Keratinocyte (primary cell): ENCODE measurements around the gene CCL15. TPM values are rescaled to one million over a fixed set of nuclear protein-coding genes. Genes with fewer than 3 reads are reported as not detected.

ENCODE experiments used
- DNase-seq: peaks from one replicate; pipeline ENCODE4 v3.0.0-alpha.2; 2011; ENCODE audit warnings: low read depth, missing footprints, low spot score
- FAIRE-seq: peaks from 2 replicates; lab custom pipeline; 2011; peaks lifted over from hg19 to GRCh38; lab: Jason Lieb, UNC
- H2AFZ ChIP-seq: 2 replicates; pipeline ENCODE4 v1.6.0; 2012; ENCODE audit warnings: low read length, control low read depth, inconsistent platforms; ENCODE audit not compliant: control insufficient read depth
- H3K27ac ChIP-seq: 2 replicates; pipeline ENCODE4 v1.5.1; 2011; ENCODE audit warnings: low read length; ENCODE audit not compliant: control insufficient read depth, insufficient read depth
- H3K27me3 ChIP-seq: 3 replicates; pipeline ENCODE4 v1.6.0; 2011; ENCODE audit warnings: low read length; ENCODE audit not compliant: control insufficient read depth, insufficient read depth; ENCODE audit errors: extremely low read depth
- H3K36me3 ChIP-seq, 2 experiments: 2 replicates in 1 of 2; 3 replicates in 1 of 2; pipeline ENCODE4 v1.5.1; 2011; ENCODE audit warnings: low read length in 2 of 2, mild to moderate bottlenecking in 1 of 2; ENCODE audit not compliant: control insufficient read depth in 2 of 2, insufficient read depth in 2 of 2; ENCODE audit errors: extremely low read depth in 1 of 2
- H3K4me1 ChIP-seq: 3 replicates; pipeline ENCODE4 v1.5.1; 2011; ENCODE audit warnings: low read length; ENCODE audit not compliant: control insufficient read depth, insufficient read depth; ENCODE audit errors: extremely low read depth
- H3K4me2 ChIP-seq: 3 replicates; pipeline ENCODE4 v1.6.0; 2011; ENCODE audit warnings: low read depth, low read length; ENCODE audit not compliant: control insufficient read depth, insufficient read depth; ENCODE audit errors: extremely low read depth
- H3K4me3 ChIP-seq, 3 experiments: fragments of 200-600 bp in 1 of 3; sonication (generic) in 1 of 3; 2 replicates in 2 of 3; 3 replicates in 1 of 3; pipeline ENCODE4 v1.5.1; 2011 to 2016; ENCODE audit warnings: low read length in 3 of 3, mild to moderate bottlenecking in 3 of 3, control low read depth in 2 of 3, inconsistent platforms in 1 of 3, low read depth in 1 of 3, mixed read lengths in 1 of 3, mixed run types in 1 of 3, moderate library complexity in 1 of 3; ENCODE audit not compliant: control insufficient read depth in 2 of 3, insufficient read depth in 2 of 3; ENCODE audit errors: extremely low read depth in 1 of 3
- H3K79me2 ChIP-seq: 2 replicates; pipeline ENCODE4 v1.6.0; 2012; ENCODE audit warnings: low read length; ENCODE audit not compliant: control insufficient read depth, insufficient read depth
- H3K9ac ChIP-seq: 3 replicates; pipeline ENCODE4 v1.6.0; 2011; ENCODE audit warnings: low read length; ENCODE audit not compliant: control insufficient read depth, insufficient read depth; ENCODE audit errors: extremely low read depth
- H3K9me1 ChIP-seq: 3 replicates; pipeline ENCODE4 v1.6.0; 2011; ENCODE audit warnings: low read length; ENCODE audit not compliant: control insufficient read depth, insufficient read depth; ENCODE audit errors: extremely low read depth
- H3K9me3 ChIP-seq: 2 replicates; pipeline ENCODE4 v1.5.1; 2012; ENCODE audit warnings: low read depth, low read length; ENCODE audit not compliant: control insufficient read depth
- H4K20me1 ChIP-seq: 3 replicates; pipeline ENCODE4 v1.6.0; 2011; ENCODE audit warnings: low read length; ENCODE audit not compliant: control insufficient read depth, insufficient read depth; ENCODE audit errors: extremely low read depth
- EZH2 ChIP-seq: IDR thresholded peaks from one replicate; pipeline ENCODE4 v1.6.1; 2012; ENCODE audit warnings: inconsistent platforms, mild to moderate bottlenecking, low read length, moderate library complexity
- dilution Hi-C: fragments of 300-500 bp; cut with MboI; formaldehyde crosslinking; loops from one replicate; pipeline ENCODE4 v1.7.0; 2020; ENCODE audit warnings: low sequenced_read_pairs; ENCODE audit not compliant: extremely low pct_ligation_motif_present
- polyA plus RNA-seq, 5 experiments: library from polyadenylated mRNA; depleted of rRNA in 3 of 5; stranded (reverse) in 3 of 5; stranded (forward) in 1 of 5; unstranded in 1 of 5; fragments of >200 nt; gene quantifications; 1 replicate in 1 of 5; 2 replicates in 3 of 5; 3 replicates in 1 of 5; pipeline versions ENCODE4 v1.2.1 to v1.2.3, GENCODE V29; 2011 to 2012; ENCODE audit warnings: missing spikeins in 2 of 5, low read depth in 1 of 5, low replicate concordance in 1 of 5
- TF ChIP-seq, protein P1 (sequence below), 3 experiments: IDR thresholded peaks in 1 of 3; conservative IDR thresholded peaks in 1 of 3; optimal IDR thresholded peaks in 1 of 3; 2 replicates in 2 of 3; 3 replicates in 1 of 3; pipeline versions ENCODE3 to v1.5.1; 2011; ENCODE audit warnings: low read length in 3 of 3, mild to moderate bottlenecking in 3 of 3, moderate library complexity in 2 of 3, control low read depth in 1 of 3, inconsistent platforms in 1 of 3; ENCODE audit not compliant: insufficient read depth in 2 of 3; ENCODE audit errors: extremely low read depth in 1 of 3

The CCL15 gene
- polyA plus RNA-seq, 1 donor (not counting 4 experiments of a cell fraction or from before 2014, with no cell fraction given): not detected

DNA sequence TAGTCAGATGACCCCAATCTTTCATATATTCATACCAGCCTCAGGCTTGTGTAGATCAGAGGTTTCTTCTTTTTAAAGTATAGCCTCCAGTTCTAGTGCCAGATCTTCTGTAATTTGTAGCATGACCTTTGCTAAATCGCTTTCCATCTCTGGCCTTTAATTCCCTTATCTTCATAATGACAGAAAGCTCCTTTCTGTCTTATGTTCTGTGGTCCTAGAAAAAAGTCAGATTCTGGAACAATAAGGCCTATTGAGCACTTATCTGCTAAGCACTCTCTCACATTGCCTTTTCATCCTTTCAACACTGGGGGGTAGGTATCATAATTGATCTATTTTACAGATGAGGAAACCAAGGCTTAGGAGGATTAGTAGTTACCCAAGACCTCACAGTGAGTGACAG is 29.3 kb downstream of the CCL15 start:
- FAIRE-seq: no peak
- dilution Hi-C loops: no loop called here
- H3K36me3 ChIP-seq: no peaks in the 10 kb centered on the region

DNA sequence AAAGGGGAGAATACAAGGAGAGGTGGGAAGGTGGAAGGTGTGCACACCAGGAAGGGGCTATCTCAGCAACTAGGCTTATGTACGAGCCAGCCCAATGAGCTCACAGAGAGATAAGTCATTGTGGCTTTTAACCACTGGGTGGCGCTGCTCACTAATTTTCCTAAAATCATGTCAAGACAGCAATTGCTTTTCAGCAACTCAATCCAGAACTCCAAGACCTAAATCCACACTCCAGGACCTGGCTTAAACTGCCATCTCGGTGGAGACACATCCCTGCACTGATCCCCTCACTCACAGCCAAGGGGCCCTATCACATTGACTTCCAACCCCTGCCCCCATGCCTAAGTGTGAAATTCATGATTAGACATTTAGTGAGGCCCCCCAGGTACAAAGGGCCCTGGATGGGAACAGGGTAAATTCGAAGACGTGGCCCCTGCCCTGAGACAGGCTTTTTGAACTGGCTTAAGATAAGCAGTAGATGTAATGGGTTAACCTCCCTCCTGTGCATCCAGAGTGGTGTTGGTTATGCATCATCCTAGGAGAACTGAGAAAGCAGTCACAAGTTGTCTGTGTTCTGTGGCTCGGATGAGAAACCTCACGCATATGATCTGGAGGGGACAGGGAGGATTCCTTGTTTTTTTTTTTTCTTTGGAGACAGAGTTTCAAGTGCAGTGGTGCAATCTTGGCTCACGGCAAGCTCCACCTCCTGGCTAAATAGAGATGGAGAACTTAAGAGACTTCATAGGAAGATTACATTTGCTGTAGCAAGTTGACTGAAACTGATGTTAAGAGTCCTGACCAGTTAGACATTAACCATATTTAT is 31.6 kb downstream of the CCL15 start:
- H3K9ac ChIP-seq: no peak overlapping the region
- peaks cover 18% of the 10 kb centered on the region for H3K4me1 ChIP-seq
- H3K79me2 ChIP-seq: no peaks in the 10 kb centered on the region
- no peak overlapping the region for H2AFZ ChIP-seq
- no peaks in the 10 kb centered on the region for H4K20me1 ChIP-seq
- H3K9me3 ChIP-seq: no peaks in the 10 kb centered on the region
- H3K4me2 ChIP-seq: no peak overlapping the region
- no peak for FAIRE-seq
- DNase-seq: peak; percentile 19
- no peak overlapping the region for H3K27ac ChIP-seq
- H3K4me3 ChIP-seq: no peak overlapping the region
- dilution Hi-C loops: no loop called here
- TF ChIP-seq, protein P1, sequence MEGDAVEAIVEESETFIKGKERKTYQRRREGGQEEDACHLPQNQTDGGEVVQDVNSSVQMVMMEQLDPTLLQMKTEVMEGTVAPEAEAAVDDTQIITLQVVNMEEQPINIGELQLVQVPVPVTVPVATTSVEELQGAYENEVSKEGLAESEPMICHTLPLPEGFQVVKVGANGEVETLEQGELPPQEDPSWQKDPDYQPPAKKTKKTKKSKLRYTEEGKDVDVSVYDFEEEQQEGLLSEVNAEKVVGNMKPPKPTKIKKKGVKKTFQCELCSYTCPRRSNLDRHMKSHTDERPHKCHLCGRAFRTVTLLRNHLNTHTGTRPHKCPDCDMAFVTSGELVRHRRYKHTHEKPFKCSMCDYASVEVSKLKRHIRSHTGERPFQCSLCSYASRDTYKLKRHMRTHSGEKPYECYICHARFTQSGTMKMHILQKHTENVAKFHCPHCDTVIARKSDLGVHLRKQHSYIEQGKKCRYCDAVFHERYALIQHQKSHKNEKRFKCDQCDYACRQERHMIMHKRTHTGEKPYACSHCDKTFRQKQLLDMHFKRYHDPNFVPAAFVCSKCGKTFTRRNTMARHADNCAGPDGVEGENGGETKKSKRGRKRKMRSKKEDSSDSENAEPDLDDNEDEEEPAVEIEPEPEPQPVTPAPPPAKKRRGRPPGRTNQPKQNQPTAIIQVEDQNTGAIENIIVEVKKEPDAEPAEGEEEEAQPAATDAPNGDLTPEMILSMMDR (optimal IDR thresholded peaks at IDR 0.05 in 1 of 3, IDR thresholded peaks at IDR 0.05 in 1 of 3, conservative IDR thresholded peaks at IDR 0.05 in 1 of 3; ENCODE audit: extremely low read depth in 1 of 3, insufficient read depth in 2 of 3, low read length in 3 of 3): peak; percentile 77 to 81 (median 80)
- TF ChIP-seq EZH2: no peak
- no peaks in the 10 kb centered on the region for H3K27me3 ChIP-seq
- no peaks in the 10 kb centered on the region for H3K36me3 ChIP-seq
- H3K9me1 ChIP-seq: no peaks in the 10 kb centered on the region

More for the DNA sequence above, 29.3 kb downstream of the CCL15 start:
- H3K4me3 ChIP-seq: no peak overlapping the region
- H3K9me1 ChIP-seq: no peaks in the 10 kb centered on the region
- no peak overlapping the region for H3K4me2 ChIP-seq
- H2AFZ ChIP-seq: no peak overlapping the region
- H3K9ac ChIP-seq: no peak overlapping the region
- no peak for DNase-seq
- H3K79me2 ChIP-seq: no peaks in the 10 kb centered on the region
- H3K27ac ChIP-seq: no peak overlapping the region
- H3K27me3 ChIP-seq: no peaks in the 10 kb centered on the region
- peaks cover 18% of the 10 kb centered on the region for H3K4me1 ChIP-seq
- H3K9me3 ChIP-seq: no peaks in the 10 kb centered on the region
- TF ChIP-seq, protein P1 (optimal IDR thresholded peaks at IDR 0.05 in 1 of 3, IDR thresholded peaks at IDR 0.05 in 1 of 3, conservative IDR thresholded peaks at IDR 0.05 in 1 of 3; ENCODE audit: extremely low read depth in 1 of 3, insufficient read depth in 2 of 3, low read length in 3 of 3): no peak
- no peak for TF ChIP-seq EZH2
- H4K20me1 ChIP-seq: no peaks in the 10 kb centered on the region
